Muscle of leg (tissue), 11 donors: ENCODE data around the gene WNK4. TPM values are rescaled to one million over a fixed set of nuclear protein-coding genes. Genes with fewer than 3 reads are reported as not detected.

Experiments used
- DNase-seq: peaks from one replicate; pipeline ENCODE4 v3.0.0; 2013
- H3K27ac ChIP-seq: one replicate; pipeline ENCODE4 v1.5.1; 2013; ENCODE audit warnings: mild to moderate bottlenecking, low read length, control low read depth
- H3K27me3 ChIP-seq: one replicate; pipeline ENCODE4 v1.6.1; 2013; ENCODE audit warnings: low read length; ENCODE audit not compliant: control insufficient read depth, insufficient read depth
- H3K36me3 ChIP-seq: one replicate; pipeline ENCODE4 v1.6.1; 2013; ENCODE audit warnings: low read length; ENCODE audit not compliant: control insufficient read depth, insufficient read depth
- H3K4me1 ChIP-seq: one replicate; pipeline ENCODE4 v1.6.1; 2013; ENCODE audit warnings: low read length; ENCODE audit not compliant: control insufficient read depth, insufficient read depth
- H3K4me3 ChIP-seq: one replicate; pipeline ENCODE4 v1.5.1; 2013; ENCODE audit warnings: low read length, control low read depth
- H3K9me3 ChIP-seq: replicated peaks from 2 replicates; pipeline ENCODE4 v1.6.1; 2013; ENCODE audit warnings: low read depth, low read length; ENCODE audit not compliant: control insufficient read depth
- WGBS: methylation state at CpG from one replicate; pipeline ENCODE4 v1.1.5; 2013; ENCODE audit warnings: missing lambda C conversion rate; ENCODE audit not compliant: insufficient coverage; 5-methylcytosine and 5-hydroxymethylcytosine counted together
- polyA plus RNA-seq, 8 donors: library from polyadenylated mRNA; unstranded; fragments of 120-200 nt; gene quantifications; one replicate each; pipeline versions ENCODE4 v1.2.1 to v1.2.3, GENCODE V29; 2013; ENCODE audit warnings: inconsistent platforms in 1 of 8, low replicate concordance in 1 of 8; ENCODE audit not compliant: insufficient read length in 8 of 8, insufficient read depth in 1 of 8
- total RNA-seq: library from RNA; stranded (reverse); fragments of 120-200 nt; gene quantifications from one replicate; pipeline ENCODE4 v1.2.4, GENCODE V29; 2013

Gene WNK4
- total and polyA plus RNA-seq, 9 donors = 0.09 to 1.2 (median 0.45) TPM

- peaks cover 13% of the 10 kb centered on the region for H3K36me3 ChIP-seq
Measured at GRCh38 chr17:42783062-42783790, 2.8 kb downstream of the WNK4 start.

DNA sequence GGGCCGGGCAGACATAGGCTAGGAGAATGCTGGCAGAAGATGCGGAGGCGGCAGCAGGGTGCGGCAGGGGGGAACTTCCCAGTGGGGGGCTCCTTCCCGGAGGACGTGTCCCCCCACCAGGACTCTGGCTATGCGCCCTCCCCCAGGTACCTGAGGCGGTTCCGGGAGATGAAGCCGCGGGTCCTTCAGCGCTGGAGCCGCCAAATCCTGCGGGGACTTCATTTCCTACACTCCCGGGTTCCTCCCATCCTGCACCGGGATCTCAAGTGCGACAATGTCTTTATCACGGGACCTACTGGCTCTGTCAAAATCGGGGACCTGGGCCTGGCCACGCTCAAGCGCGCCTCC is 3.4 kb downstream of the WNK4 start:
- Histone ChIP-seq H3K4me1 (peaks cover 15% of the 10 kb centered on the region), H3K9me3 (no peaks in the 10 kb centered on the region), H3K4me3 (no peak overlapping the region), H3K36me3 (peaks cover 8% of the 10 kb centered on the region), H3K27me3 (peaks cover 92% of the 10 kb centered on the region), H3K27ac (no peak overlapping the region)
- no peak for DNase-seq
- WGBS = 14% methylated on average over 21 of the region's 22 CpGs

More at GRCh38 chr17:42783062-42783790, 2.8 kb downstream of the WNK4 start:
- 24% methylated on average over 9 of the region's 9 CpGs for WGBS
- H3K4me1 ChIP-seq = peaks cover 15% of the 10 kb centered on the region
- no peak overlapping the region for H3K4me3 ChIP-seq
- DNase-seq = no peak
- no peaks in the 10 kb centered on the region for H3K9me3 ChIP-seq
- no peak overlapping the region for H3K27ac ChIP-seq
- H3K27me3 ChIP-seq = peaks cover 87% of the 10 kb centered on the region

GRCh38 chr17:42784409-42784808 is 4.0 kb downstream of the WNK4 start:
- peaks cover 15% of the 10 kb centered on the region for H3K4me1 ChIP-seq
- no peak overlapping the region for H3K27ac ChIP-seq
- 21% methylated on average over 16 of the region's 25 CpGs for WGBS
- H3K36me3 ChIP-seq = peaks cover 1% of the 10 kb centered on the region
- no peak for DNase-seq
- no peaks in the 10 kb centered on the region for H3K9me3 ChIP-seq
- H3K4me3 ChIP-seq = no peak overlapping the region
- peaks cover 90% of the 10 kb centered on the region for H3K27me3 ChIP-seq

GRCh38 chr17:42784811-42785592 is 4.6 kb downstream of the WNK4 start:
- H3K27ac ChIP-seq = no peak overlapping the region
- WGBS = 13% methylated on average over 45 of the region's 52 CpGs
- no peak overlapping the region for H3K4me3 ChIP-seq
- peaks cover 13% of the 10 kb centered on the region for H3K4me1 ChIP-seq
- peaks cover 84% of the 10 kb centered on the region for H3K27me3 ChIP-seq
- no peak for DNase-seq
- no peaks in the 10 kb centered on the region for H3K9me3 ChIP-seq
- no peaks in the 10 kb centered on the region for H3K36me3 ChIP-seq

DNA sequence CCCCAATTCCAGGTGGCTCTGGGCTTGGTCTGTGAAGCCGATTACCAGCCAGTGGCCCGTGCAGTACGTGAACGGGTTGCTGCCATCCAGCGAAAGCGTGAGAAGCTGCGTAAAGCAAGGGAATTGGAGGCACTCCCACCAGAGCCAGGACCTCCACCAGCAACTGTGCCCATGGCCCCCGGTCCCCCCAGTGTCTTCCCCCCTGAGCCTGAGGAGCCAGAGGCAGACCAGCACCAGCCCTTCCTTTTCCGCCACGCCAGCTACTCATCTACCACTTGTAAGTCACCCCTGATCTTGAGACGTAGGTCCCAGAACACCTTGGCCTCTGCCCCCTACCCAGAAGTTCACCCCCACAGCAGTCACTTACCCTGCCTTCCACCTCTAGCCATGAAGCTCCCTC is 6.9 kb downstream of the WNK4 start:
- no peak overlapping the region for H3K4me3 ChIP-seq
- peaks cover 68% of the 10 kb centered on the region for H3K27me3 ChIP-seq
- DNase-seq = no peak
- WGBS = 87% methylated on average over 11 of the region's 11 CpGs
- peaks cover 3% of the 10 kb centered on the region for H3K4me1 ChIP-seq
- no peak overlapping the region for H3K27ac ChIP-seq
- no peaks in the 10 kb centered on the region for H3K36me3 ChIP-seq
- no peaks in the 10 kb centered on the region for H3K9me3 ChIP-seq

GRCh38 chr17:42791948-42792347 is 11.5 kb downstream of the WNK4 start:
- H3K4me3 ChIP-seq = no peak overlapping the region
- no CpG with 5 or more reads among the region's 2 CpGs for WGBS

GRCh38 chr17:42792545-42792944 is 12.1 kb downstream of the WNK4 start:
- peaks cover 8% of the 10 kb centered on the region for H3K4me1 ChIP-seq
- H3K4me3 ChIP-seq = no peak overlapping the region
- H3K36me3 ChIP-seq = peaks cover 25% of the 10 kb centered on the region
- H3K27ac ChIP-seq = no peak overlapping the region
- no peaks in the 10 kb centered on the region for H3K9me3 ChIP-seq
- peaks cover 16% of the 10 kb centered on the region for H3K27me3 ChIP-seq
- DNase-seq = no peak
- 86% methylated on average over 1 of the region's 5 CpGs for WGBS

More at GRCh38 chr17:42791948-42792347, 11.5 kb downstream of the WNK4 start:
- Histone ChIP-seq H3K27ac (no peak overlapping the region), H3K36me3 (peaks cover 19% of the 10 kb centered on the region), H3K4me1 (peaks cover 2% of the 10 kb centered on the region), H3K9me3 (no peaks in the 10 kb centered on the region), H3K27me3 (peaks cover 22% of the 10 kb centered on the region)
- no peak for DNase-seq

GRCh38 chr17:42795061-42795460 is 14.7 kb downstream of the WNK4 start:
- Histone ChIP-seq H3K4me3 (no peak overlapping the region), H3K4me1 (peaks cover 20% of the 10 kb centered on the region), H3K9me3 (no peaks in the 10 kb centered on the region), H3K27me3 (peaks cover 4% of the 10 kb centered on the region), H3K36me3 (peaks cover 27% of the 10 kb centered on the region), H3K27ac (no peak overlapping the region)
- 66% methylated on average over 3 of the region's 4 CpGs for WGBS
- no peak for DNase-seq

DNA sequence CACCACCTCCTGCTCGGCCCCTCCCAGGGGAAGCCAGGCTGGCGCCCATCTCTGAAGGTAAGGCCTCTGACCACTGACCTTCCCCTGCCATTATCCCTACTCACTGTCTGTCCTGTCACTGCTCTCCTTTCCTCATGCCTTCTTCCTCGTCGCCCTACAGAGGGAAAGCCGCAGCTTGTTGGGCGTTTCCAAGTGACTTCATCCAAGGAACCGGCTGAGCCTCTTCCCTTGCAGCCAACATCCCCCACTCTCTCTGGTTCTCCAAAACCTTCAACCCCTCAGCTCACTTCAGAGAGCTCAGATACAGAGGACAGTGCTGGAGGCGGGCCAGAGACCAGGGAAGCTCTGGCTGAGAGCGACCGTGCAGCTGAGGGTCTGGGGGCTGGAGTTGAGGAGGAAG is 15.1 kb downstream of the WNK4 start:
- Histone ChIP-seq H3K27me3 (peaks cover 3% of the 10 kb centered on the region), H3K4me3 (no peak overlapping the region), H3K9me3 (no peaks in the 10 kb centered on the region), H3K36me3 (peaks cover 27% of the 10 kb centered on the region), H3K4me1 (peaks cover 20% of the 10 kb centered on the region), H3K27ac (no peak overlapping the region)
- 74% methylated on average over 7 of the region's 10 CpGs for WGBS
- DNase-seq = no peak

DNA sequence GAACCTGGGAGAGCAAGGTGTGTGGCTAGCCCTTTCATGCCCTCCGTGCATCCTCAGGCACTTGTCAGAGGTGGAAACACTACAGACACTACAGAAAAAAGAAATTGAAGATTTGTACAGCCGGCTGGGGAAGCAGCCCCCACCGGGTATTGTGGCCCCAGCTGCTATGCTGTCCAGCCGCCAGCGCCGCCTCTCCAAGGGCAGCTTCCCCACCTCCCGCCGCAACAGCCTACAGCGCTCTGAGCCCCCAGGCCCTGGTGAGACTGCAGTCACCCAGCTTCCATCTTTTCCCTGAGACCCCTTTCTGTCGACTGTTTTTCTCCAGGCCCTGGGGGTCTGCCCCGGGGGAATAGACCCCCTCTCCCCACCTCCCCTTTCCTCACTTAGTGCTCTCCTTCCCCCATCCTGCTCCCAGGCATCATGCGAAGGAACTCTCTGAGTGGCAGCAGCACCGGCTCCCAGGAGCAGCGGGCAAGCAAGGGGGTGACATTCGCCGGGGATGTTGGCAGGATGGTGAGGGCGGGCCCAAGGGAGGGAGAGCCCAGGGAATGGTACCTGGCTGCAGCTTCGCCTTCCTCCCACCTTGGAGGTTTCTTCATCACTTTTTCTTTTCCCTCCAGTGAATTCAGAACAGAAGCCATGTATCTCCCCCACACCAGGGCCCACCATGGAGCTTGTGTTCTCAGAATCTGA is 15.8 kb downstream of the WNK4 start:
- Histone ChIP-seq H3K4me1 (peaks cover 20% of the 10 kb centered on the region), H3K27me3 (no peaks in the 10 kb centered on the region), H3K27ac (no peak overlapping the region), H3K4me3 (no peak overlapping the region), H3K9me3 (no peaks in the 10 kb centered on the region), H3K36me3 (peaks cover 27% of the 10 kb centered on the region)
- 87% methylated on average over 11 of the region's 18 CpGs for WGBS
- DNase-seq = no peak
